ENCODE data around the gene CD22.

DNA sequence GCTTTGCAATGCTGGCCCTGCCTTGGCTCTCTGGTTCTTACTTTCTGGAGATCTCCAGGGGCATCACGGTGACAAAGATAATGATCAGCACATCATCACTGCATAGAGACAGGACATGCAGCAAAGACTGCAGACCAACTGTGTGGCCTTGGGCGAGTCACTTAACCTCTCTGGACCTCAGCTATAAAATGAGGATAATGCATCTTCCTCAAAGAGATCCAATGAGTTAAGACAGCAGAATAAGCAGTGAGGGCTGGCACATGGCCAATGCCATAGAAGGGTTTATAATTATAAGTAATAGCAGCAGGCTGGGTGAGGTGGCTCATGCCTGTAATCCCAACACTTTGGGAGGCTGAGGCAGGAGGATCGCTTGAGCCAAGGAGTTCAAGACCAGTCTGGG, 34.7 kb upstream of the CD22 start:
- TF ChIP-seq, protein P1, sequence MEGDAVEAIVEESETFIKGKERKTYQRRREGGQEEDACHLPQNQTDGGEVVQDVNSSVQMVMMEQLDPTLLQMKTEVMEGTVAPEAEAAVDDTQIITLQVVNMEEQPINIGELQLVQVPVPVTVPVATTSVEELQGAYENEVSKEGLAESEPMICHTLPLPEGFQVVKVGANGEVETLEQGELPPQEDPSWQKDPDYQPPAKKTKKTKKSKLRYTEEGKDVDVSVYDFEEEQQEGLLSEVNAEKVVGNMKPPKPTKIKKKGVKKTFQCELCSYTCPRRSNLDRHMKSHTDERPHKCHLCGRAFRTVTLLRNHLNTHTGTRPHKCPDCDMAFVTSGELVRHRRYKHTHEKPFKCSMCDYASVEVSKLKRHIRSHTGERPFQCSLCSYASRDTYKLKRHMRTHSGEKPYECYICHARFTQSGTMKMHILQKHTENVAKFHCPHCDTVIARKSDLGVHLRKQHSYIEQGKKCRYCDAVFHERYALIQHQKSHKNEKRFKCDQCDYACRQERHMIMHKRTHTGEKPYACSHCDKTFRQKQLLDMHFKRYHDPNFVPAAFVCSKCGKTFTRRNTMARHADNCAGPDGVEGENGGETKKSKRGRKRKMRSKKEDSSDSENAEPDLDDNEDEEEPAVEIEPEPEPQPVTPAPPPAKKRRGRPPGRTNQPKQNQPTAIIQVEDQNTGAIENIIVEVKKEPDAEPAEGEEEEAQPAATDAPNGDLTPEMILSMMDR (IDR thresholded peaks at IDR 0.05; ENCODE audit: control extremely low read depth in 1 of 3, insufficient read depth in 1 of 3, low read depth in 1 of 3, low read length in 3 of 3) = no peak
- TF ChIP-seq HDAC2 (IDR thresholded peaks at IDR 0.05; ENCODE audit: borderline replicate concordance in 1 of 2, low read depth in 2 of 2, low read length in 2 of 2) (no peak), TAF1 (IDR thresholded peaks at IDR 0.05; ENCODE audit: low read depth, low read length) (no peak), RAD21 (IDR thresholded peaks at IDR 0.05 in 1 of 2, conservative IDR thresholded peaks at IDR 0.05 in 1 of 2; ENCODE audit: low read depth in 2 of 2, low read length in 2 of 2) (no peak), RFX5 (IDR thresholded peaks at IDR 0.05; ENCODE audit: borderline replicate concordance, low read depth, low read length) (no peak), SP4 (IDR thresholded peaks at IDR 0.05; ENCODE audit: low read length) (no peak), EP300 (IDR thresholded peaks at IDR 0.05; ENCODE audit: borderline replicate concordance in 1 of 2, low read depth in 2 of 2, low read length in 2 of 2) (no peak), POLR2A (IDR thresholded peaks at IDR 0.05; ENCODE audit: control extremely low read depth in 1 of 2, low read depth in 2 of 2, low read length in 2 of 2) (no peak), HDAC6 (IDR thresholded peaks at IDR 0.05; ENCODE audit: low read depth, low read length) (no peak), FOSL1 (IDR thresholded peaks at IDR 0.05; ENCODE audit: insufficient read depth, low read depth, low read length) (no peak), YY1 (IDR thresholded peaks at IDR 0.05; ENCODE audit: low read depth, low read length) (no peak), CEBPB (IDR thresholded peaks at IDR 0.05; ENCODE audit: low read depth, low read length) (no peak), POLR2AphosphoS5 (IDR thresholded peaks at IDR 0.05; ENCODE audit: low read depth, low read length) (no peak)
- TF ChIP-seq, protein P2, sequence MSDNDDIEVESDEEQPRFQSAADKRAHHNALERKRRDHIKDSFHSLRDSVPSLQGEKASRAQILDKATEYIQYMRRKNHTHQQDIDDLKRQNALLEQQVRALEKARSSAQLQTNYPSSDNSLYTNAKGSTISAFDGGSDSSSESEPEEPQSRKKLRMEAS (IDR thresholded peaks at IDR 0.05) = no peak

Measured in H1 (cell line).